Kasumi-1 (cell line): Measurements from ENCODE around the gene NOD2.

ENCODE experiments used
- DNase-seq, 2 experiments: peaks; one replicate each; lab custom pipeline; 2025; lab: John Stamatoyannopoulos, UW

NOD2 gene

DNA sequence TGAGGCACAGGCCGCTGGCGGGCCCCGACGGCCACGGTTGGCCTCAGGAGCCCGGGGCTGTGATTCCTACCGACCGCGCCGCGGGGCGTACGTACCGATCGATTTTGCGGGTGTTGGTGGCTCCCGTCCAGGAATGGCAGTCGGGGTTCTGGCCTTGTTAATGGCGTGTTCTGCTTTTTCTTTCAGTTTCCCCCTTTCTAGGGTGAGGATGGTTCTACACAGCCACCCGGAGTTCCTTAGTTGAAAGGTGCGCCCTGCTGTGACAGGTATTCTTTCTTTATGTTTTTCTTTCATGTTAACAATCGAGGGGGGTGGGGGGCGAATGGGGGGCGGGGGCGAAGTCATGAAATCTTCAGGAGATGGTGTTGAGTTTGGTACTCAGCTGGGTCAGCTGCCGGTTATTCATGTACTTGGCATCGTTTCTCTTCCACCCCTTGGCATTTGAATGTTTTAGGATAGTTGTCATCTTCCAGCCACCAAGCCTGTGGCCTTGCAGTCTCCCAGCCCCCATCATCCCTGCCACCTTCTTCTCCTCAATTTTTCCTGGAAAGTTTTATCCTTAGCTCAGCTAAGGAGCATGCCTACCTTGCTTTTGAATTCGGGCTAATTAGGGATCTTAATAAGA lies 49.3 kb downstream of the NOD2 start:
- no peak for DNase-seq

DNA sequence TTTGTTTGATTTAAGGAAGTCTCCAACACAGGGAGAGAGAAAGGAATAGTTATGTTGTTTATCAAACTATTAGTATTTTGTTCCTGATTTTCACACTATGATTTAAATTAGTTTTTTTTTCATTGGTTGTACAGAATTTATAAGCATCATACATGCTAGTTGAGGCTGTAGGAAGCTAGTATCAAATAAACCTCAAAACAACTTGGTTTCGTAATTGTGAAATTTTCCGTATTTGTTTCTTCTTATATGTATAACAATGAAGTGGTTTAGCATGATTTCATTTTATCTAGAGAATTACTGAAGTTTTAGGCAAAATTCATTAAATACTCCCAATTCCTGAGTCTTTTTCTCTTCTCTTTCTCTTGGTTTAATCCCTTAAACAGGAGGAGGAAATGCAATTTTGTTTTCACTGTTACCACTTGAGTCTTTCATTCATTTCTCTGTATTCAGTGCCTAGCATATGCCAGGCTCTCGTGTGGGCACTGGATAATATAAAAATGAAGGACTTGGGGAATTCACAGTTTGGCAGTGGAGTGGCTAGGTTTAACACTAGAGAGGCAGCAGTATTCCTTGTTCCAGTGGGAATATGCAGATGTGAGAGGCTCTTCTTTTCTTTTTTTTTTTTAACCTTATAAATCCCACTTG lies 50.3 kb downstream of the NOD2 start:
- DNase-seq: no peak

DNA sequence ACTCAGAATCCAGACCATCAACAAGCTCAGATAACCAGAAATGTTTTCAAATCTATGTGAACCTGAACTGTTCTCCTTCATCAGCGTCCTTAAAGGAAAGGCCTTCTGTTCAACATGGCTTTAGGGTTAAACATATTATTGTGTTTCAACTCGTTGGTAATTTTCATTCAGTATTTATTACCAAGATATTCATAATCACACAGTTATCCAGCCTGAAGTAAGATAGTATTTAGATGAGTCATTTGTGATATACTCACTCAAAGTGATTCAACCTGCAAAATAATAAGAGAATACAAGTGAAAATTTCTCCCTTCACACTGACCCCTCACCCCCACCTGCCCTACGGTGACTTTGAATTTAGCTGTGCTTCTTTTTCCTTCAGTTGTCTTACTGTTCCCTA lies 51.5 kb downstream of the NOD2 start:
- no peak for DNase-seq

DNA sequence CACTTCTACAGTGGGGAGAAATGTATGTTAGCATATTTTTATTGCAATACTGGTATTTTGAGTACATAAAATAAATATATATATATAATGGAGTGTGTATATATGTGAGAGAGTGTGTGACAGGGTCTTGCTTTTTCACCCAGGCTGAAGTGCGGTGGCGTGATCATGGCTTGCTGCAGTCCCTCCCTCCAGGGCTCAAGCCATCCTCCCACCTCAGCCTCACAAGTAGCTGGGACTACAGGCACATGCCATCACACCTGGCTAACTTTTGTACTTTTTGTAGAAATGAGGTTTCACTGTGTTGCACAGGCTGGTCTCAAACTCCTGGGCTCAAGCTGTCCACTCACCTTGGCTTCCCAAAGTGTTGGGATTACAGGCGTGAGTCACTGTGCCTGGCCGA lies 52.5 kb downstream of the NOD2 start:
- no peak for DNase-seq

DNA sequence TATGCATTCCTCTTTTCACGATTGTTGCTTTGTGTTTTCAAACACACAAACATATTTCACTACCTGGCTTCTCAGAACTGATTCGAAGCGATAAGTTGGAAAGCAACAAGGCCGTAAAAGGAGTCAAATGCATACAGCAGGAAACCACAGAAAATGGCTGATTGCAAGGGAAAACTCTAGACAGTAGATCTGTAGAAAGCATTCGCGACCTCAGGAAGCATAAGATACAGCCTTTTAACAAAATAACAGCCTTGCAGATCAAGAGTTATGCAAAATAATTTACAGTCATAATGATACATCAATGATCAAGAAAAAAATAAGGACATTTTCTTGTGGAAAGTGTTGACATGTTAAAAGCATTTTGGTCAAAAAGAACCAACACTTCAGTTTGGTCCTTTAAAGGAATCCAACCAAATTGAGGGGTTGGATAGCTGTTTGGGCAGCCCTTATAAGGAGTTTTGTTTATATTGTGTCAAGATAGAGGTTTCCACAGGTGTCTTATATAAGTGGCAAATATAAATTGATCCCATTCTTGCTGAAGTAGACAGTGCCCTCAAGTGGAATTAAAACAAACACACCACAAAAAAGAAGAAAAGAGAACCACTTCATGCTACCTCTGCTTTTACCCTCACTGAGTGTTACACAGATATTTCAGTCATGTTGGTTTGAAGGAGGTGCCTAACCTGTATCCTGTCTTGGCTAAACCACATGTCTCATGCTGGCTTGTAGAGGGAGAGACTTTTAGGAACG lies 54.0 kb downstream of the NOD2 start:
- DNase-seq: peak; percentile 78 to 90

DNA sequence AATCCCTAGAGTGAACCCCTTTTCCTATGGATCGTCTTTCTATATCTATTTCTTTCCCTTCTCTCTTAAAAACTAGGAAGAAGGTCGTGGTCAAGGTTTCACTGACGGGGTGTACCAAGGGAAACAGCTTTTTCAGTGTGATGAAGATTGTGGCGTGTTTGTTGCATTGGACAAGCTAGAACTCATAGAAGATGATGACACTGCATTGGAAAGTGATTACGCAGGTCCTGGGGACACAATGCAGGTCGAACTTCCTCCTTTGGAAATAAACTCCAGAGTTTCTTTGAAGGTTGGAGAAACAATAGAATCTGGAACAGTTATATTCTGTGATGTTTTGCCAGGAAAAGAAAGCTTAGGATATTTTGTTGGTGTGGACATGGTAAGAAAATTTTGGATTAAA lies 58.1 kb downstream of the NOD2 start:
- no peak for DNase-seq

DNA sequence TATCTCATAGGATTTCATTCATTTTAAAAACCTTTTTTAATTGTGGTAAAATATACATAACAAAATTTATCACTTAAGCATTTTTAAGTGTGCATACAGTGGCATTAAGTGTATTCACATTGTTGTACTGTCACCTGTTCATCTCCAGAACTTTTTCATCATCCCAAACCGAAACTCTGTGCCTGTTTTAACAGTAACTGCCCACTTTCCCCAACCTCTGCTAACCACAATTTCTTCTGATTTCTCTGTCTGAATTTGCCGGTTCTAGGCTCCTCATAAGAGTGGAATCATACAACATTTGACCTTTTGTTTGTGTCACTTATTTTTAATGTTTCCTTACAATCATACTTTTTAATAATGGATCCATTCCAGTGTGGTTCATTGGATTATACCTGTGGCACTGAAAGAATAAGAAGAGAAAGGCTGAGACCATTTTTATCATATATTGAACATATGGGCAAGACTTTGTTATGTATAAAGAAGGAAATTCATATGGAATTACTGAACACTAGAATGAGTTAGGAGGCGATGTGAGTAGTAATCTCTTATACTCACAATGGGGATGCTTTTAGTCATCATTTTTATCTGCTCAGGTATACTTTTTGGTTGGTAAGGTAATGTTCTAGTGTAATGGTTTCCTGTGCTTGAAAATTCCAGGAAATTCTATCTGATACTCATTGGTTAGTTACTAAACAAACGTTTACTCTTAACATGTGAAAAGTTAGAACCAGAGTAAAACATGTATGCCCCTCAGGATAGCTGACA lies 59.2 kb downstream of the NOD2 start:
- no peak for DNase-seq

DNA sequence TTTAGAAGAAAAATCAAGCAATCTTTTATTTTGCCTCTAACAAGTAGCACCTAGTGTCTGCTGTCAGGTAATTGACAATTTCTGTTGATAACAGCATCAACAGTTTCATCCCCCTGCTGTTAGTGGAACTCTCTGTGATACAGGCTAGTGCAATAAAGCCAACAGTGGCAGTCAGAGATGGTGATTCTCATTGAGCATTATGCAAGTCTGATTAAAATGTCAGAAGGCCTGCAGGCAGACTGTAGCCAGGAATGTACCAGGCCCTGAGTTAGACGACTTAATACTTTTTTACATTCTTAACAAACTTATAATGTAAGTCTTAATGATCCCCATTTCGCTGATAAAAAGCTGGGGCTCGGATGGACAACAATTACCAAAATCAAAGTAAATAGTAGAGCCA lies 63.1 kb downstream of the NOD2 start:
- no peak for DNase-seq

DNA sequence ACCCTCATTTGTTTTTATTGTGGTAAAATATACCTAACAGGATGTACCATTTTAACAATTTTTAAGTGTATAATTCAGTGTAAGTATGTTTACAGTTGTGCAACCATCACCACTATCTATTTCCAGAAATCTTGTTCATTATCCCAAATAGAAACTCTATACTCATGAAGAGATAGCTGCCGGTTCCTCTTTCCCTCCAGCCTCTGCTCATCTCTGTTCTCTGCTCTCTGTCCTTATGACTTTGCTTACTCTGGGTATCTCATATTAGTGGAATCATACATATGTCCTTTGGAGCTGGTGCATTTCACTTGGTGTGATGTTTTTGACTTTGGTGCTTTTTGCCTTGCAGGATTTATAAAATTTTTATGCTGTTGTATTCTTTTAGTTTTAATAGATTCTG lies 67.9 kb downstream of the NOD2 start:
- no peak for DNase-seq

DNA sequence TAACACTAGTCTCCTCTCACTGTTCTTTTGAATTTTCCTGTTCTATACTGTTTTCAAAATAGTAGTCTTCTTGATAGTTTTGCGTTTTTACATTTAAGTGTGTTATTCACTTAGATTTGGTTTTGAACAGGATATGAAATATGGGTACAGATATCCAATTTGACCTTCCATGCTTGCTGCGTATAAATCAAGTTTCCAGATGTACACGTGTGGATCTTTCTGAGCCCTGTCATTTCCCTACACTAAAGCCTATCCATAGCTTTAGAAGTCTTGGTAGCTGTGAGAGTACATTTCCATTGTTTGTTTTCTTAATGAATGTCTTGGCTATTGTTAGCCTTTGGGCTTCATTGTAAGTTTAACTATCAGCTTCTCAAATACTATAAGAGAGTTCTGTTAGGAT lies 68.8 kb downstream of the NOD2 start:
- DNase-seq: no peak

DNA sequence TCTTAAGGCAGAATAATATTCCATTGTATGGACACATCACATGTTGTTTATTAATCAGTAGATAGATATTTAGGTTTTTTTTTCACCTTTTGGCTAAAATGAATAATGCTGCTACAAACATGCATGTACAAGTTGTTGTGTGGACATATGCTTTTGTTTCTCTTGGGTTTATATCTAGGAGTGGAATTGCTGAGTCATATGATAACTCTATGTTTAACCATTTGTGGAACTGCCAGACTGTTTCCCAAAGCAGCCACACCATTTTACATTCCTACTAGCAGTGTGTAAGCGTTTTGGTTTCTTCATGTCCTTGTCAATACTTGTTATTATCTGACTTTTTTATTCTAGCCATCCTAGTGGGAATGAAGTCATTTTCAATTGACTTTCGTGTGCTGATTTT lies 69.8 kb downstream of the NOD2 start:
- DNase-seq: no peak

DNA sequence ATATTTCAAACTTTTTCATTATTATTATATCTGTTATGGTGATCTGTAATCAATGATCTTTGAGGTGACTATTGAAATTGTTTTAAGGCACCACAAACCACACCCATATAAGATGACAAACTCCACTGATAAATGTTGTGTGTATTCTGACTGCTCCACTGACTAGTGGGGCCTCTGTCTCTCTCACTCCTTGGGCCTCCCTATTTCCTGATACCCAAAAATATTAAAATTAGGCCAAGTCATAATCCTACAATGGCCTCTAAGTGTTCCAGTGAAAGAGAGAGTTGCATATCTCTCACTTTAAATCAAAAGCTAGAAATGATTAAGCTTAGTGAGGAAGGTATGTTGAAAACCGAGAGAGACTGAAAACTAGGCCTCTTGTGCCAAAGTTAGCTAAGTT lies 71.9 kb downstream of the NOD2 start:
- no peak for DNase-seq

DNA sequence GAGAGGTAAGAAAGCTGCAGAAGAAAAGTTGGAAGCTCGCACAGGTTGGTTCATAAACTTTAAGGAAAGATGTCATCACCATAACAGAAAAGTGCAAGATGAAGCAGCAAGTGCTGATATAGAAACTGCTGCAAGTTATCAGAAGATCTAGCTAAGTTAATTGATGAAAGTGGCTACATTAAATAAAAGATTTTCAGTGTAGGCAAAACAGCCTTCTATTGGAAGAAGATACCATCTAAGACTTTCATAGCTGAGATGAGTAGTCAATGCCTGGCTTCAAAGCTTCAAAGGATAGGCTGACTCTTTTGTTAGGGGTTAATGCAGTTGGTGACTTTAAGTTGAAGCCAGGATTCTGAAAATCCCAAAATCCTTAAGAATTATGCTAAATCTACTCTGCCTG lies 72.5 kb downstream of the NOD2 start:
- DNase-seq: no peak

DNA sequence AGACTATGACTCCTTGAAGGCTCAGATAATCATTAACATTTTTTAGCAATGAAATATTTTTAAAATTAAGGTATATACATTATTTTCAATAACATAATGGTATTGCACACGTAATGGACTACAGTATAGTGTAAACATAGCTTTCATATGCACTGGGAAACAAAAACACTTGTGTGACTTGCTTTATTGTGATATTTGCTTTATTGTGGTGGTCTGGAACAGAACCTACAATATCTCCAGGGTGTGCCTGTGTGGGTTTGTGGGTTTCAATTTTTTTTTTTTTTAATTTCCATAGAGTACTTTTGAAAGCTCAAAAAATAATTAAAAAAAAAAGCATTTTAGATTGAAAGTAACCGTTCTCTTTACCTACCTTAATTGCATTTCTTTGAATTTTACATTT lies 73.8 kb downstream of the NOD2 start:
- no peak for DNase-seq

DNA sequence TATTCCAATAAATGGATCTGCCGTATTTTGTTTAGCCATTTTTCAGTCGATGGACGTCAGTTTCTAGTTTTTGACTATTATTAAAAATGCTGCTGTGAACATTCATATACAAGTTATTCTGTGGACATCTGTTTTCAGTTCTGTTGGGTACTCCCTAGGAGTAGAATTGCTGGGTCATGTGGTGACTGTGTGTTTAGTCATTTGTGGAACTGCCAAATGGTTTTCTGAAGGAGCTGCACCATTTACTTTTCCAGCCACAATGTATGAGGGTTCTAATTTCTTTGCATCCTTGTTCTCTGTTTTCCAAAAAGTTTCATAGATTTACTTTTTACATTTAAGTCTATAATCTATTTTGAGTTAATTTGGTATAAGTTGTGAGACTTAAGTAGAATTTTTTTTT lies 78.0 kb downstream of the NOD2 start:
- DNase-seq: no peak

DNA sequence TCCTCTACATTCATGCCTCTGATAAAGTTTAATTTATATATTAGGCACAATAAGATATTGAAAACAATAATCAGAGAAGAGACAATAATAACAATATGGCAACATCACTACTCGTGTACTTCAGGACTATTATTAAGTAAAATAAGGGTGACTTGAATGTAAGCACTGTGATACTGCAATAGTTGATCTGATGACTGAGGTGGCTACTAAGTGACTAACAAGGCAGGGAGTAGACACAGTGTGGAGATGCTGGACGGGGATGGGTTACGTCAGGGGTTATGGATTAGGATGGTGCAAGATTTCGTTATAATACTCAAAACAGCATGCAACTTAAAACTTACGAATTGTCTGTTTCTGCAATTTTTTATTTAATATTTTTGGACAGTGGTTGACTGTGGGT lies 81.0 kb downstream of the NOD2 start:
- no peak for DNase-seq

DNA sequence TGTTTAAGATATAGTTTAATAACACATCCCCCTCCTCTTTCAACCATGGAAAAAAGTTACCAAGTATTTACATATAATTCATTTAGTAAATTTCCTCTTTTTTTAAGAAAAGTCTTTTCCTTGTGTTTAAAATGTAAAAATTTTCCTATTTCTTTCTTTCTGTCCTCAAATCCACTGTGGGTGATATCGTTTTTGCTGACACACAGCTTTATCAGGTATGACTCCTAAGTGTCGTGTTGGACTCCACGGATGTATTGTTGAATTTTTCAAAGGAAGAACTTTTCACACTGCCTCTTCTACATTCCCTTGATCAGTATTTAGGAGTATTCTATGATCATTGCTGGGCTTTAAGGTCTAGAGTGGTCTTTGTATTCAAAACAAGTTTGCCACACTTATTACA lies 81.6 kb downstream of the NOD2 start:
- DNase-seq: no peak

DNA sequence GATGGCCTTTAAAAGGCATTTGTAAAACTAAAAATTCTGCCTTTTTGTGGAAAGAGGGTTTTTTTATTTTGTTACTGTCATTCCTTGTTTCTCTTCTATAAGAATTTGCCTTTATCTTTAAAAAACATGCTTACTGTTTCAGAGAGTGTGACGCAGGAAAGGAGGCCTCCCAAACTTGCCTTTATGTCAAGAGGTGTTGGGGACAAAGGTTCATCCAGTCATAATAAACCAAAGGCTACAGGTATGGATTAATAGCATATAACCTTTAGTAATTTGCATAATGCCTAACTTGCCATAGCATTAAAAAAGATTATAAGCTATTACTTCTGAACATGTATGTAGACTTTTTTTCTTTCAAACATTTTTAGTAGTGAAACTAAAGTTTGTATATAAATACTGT lies 82.6 kb downstream of the NOD2 start:
- no peak for DNase-seq

DNA sequence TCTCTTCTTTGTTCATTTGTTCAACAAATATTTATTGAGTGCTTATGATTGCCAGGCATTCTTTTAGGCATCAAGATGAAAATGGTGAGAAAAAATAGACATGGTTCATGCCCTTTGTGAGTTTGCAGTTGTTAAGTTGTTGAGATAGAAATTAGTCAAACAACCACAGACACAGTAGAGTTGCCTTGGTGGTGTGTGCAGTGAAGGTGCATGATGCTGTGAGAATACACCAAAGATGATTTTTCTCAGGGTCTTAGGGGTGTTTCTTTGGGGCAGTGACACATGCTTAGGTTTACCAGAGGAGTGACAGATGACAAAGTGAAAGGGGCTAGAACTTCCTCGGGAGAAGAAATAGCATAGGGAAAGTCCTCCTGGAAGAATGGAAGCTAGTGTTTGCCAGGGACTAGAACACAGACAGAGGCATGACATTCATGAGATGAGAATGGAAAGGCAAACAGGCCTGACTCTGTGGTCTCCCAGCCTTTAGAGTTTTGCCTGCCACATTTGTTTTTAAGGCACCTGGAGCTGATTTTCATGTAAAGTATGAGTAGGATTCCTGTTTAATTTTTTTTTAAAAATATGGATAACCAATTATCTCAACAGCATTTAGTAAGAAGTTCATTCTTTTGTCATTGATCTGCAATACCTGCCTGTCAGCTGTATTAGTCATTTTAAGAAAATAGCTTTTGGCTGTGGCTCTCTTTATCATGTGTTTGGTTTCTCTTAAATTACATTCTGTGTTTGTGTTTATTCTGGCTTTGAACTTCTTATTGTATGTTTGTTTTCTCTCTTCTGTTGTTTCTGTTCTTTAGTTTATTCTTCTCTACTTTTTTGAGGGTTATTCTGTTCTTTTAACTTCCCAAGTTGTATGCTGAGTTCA lies 85.1 kb downstream of the NOD2 start:
- no peak for DNase-seq

DNA sequence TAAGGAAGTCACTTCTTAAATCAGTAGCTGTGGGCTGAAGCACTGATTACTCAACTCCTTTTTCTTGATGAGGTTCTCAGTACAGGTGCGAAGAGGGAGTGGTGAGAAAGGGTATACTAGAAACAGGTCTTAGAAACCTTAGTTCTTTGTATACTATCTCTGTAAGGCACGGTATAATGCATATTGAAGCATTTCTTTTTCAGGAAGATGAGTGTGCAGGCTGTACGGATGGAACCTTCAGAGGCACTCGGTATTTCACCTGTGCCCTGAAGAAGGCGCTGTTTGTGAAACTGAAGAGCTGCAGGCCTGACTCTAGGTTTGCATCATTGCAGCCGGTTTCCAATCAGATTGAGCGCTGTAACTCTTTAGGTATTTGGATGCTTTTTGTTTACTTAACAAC lies 87.6 kb downstream of the NOD2 start:
- no peak for DNase-seq

DNA sequence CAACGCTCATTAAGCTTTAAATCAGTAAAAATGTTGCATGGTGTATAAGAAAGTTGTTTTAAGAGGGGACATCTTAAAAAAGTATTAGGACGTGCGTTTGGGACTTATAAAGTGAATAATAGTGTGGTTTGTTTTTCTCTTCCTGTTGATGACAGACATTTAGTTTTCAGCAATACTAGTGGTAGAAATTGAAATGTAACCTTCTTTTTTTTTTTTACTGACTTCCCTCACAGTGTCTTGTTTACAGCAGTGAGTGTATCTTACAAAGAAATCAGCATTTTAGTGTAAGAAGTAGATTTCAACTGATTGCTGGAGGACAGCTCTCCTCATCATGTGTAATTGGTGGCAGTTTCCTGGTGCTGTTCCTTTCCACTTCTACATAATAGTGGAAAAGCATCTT lies 88.1 kb downstream of the NOD2 start:
- no peak for DNase-seq
